Right atrium auricular region (tissue), 2 donors: ENCODE results near the gene FJX1. TPM values are rescaled to one million over a fixed set of nuclear protein-coding genes. Genes with fewer than 3 reads are reported as not detected.

Experiments
- DNase-seq: peaks from one replicate; pipeline ENCODE4 v3.0.0-alpha.2; 2019; ENCODE audit warnings: low spot score
- H3K27ac ChIP-seq, 2 donors: fragments of 200-600 bp; sonication (generic); 1 replicate in 1 of 2; 2 replicates in 1 of 2; pipeline ENCODE4 v1.5.1; 2016 to 2019
- H3K27me3 ChIP-seq, 2 donors: fragments of 200-600 bp; sonication (generic); one replicate each; pipeline versions ENCODE4 v1.5.1 to v1.6.0; 2017 to 2019
- H3K36me3 ChIP-seq: fragments of 200-600 bp; sonication (generic); one replicate; pipeline ENCODE4 v1.5.1; 2016
- H3K4me1 ChIP-seq, 2 donors: fragments of 200-600 bp; sonication (generic); one replicate each; pipeline versions ENCODE4 v1.5.1 to v1.6.0; 2017 to 2019
- H3K4me3 ChIP-seq, 2 donors: fragments of 200-600 bp; sonication (generic); 1 replicate in 1 of 2; 2 replicates in 1 of 2; pipeline ENCODE4 v1.5.1; 2017 to 2019; ENCODE audit warnings: mild to moderate bottlenecking in 1 of 2, moderate library complexity in 1 of 2
- H3K9me3 ChIP-seq, 2 donors: fragments of 200-600 bp; sonication (generic); one replicate each; pipeline ENCODE4 v1.5.1; 2019
- CTCF ChIP-seq, 2 donors: fragments of 200-600 bp; sonication (generic); IDR thresholded peaks; one replicate each; pipeline ENCODE4 v1.5.1; 2019; ENCODE audit warnings: antibody characterized with exemption in 2 of 2
- total RNA-seq, 2 donors: library from RNA; depleted of rRNA; stranded (reverse); fragments of >200 nt; gene quantifications; one replicate each; pipeline ENCODE4 v1.1.0, GENCODE V29; 2016

FJX1 gene
- total RNA-seq, 2 donors from 2014 or later = 1.9 to 3.9 TPM

GRCh38 chr11:35655856-35656255 lies 37.6 kb downstream of the FJX1 start:
- no peaks in the 10 kb centered on the region for H3K9me3 ChIP-seq
- TF ChIP-seq CTCF (IDR thresholded peaks at IDR 0.05) = no peak
- no peaks in the 10 kb centered on the region for H3K27me3 ChIP-seq
- no peaks in the 10 kb centered on the region for H3K4me1 ChIP-seq
- no peak for DNase-seq
- no peak overlapping the region for H3K4me3 ChIP-seq
- H3K36me3 ChIP-seq = no peaks in the 10 kb centered on the region
- H3K27ac ChIP-seq = no peak overlapping the region

GRCh38 chr11:35658020-35658948 lies 40.0 kb downstream of the FJX1 start:
- DNase-seq = no peak
- no peak for TF ChIP-seq CTCF (IDR thresholded peaks at IDR 0.05)

GRCh38 chr11:35661534-35661933 lies 43.3 kb downstream of the FJX1 start:
- H3K4me3 ChIP-seq = peak overlapping the region; percentile 70 to 83
- peaks cover 0 to 24% of the 10 kb centered on the region in 2 donors for H3K4me1 ChIP-seq
- no peaks in the 10 kb centered on the region for H3K27me3 ChIP-seq
- H3K27ac ChIP-seq = peak overlapping the region; percentile 93
- peaks cover 0 to 13% of the 10 kb centered on the region in 2 donors for H3K9me3 ChIP-seq
- no peak for TF ChIP-seq CTCF (IDR thresholded peaks at IDR 0.05)
- H3K36me3 ChIP-seq = no peaks in the 10 kb centered on the region
- no peak for DNase-seq

More at GRCh38 chr11:35658020-35658948, 40.0 kb downstream of the FJX1 start:
- Histone ChIP-seq H3K27me3 (no peaks in the 10 kb centered on the region), H3K4me3 (no peak overlapping the region), H3K36me3 (no peaks in the 10 kb centered on the region), H3K27ac (no peak overlapping the region), H3K9me3 (no peaks in the 10 kb centered on the region), H3K4me1 (peaks cover 0 to 12% of the 10 kb centered on the region in 2 donors)

- Histone ChIP-seq H3K27ac (peak overlapping the region; percentile 93), H3K4me3 (peak overlapping the region; percentile 70 to 83), H3K27me3 (no peaks in the 10 kb centered on the region), H3K4me1 (peaks cover 0 to 24% of the 10 kb centered on the region in 2 donors), H3K9me3 (peaks cover 0 to 13% of the 10 kb centered on the region in 2 donors), H3K36me3 (no peaks in the 10 kb centered on the region)
- DNase-seq = no peak
- TF ChIP-seq CTCF (IDR thresholded peaks at IDR 0.05) = peak in 1 of 2 donors; percentile 2
Observed at GRCh38 chr11:35662061-35662648, 43.9 kb downstream of the FJX1 start.

- H3K36me3 ChIP-seq = no peaks in the 10 kb centered on the region
- peak within 1 kb of the TSS; percentile 70 to 83 for H3K4me3 ChIP-seq
- H3K4me1 ChIP-seq = peaks cover 0 to 24% of the 10 kb centered on the region in 2 donors
- H3K27ac ChIP-seq = peak within 1 kb of the TSS; percentile 93
- H3K27me3 ChIP-seq = no peaks in the 10 kb centered on the region
- peaks cover 0 to 13% of the 10 kb centered on the region in 2 donors for H3K9me3 ChIP-seq
- no peak for TF ChIP-seq CTCF (IDR thresholded peaks at IDR 0.05)
- peak; percentile 83 for DNase-seq
Observed at GRCh38 chr11:35662649-35663407, 44.6 kb downstream of the FJX1 start, which contains the start of gene TRIM44. Gene TRIM44 (plus strand): TSS chr11:35662775. CDS start chr11:35663112, 337 bp downstream.
